HCT116 (cell line): ENCODE data around the gene CILP2.

ENCODE experiments used
- EZH2 ChIP-seq: fragments of 200-600 bp; sonication (generic); IDR thresholded peaks from 2 replicates; pipeline ENCODE4 v1.6.1; 2017; ENCODE audit warnings: antibody characterized with exemption, mixed run types
- POLR2A ChIP-seq: IDR thresholded peaks from 2 replicates; pipeline ENCODE4 v1.7.0; 2011; ENCODE audit warnings: borderline replicate concordance; ENCODE audit not compliant: insufficient read depth, insufficient read length; ENCODE audit errors: extremely low read depth
- POLR2AphosphoS5 ChIP-seq: IDR thresholded peaks from 2 replicates; pipeline ENCODE4 v1.6.1; 2011; ENCODE audit warnings: mild to moderate bottlenecking, low read depth, low read length, moderate library complexity
- RAD21 ChIP-seq: IDR thresholded peaks from 2 replicates; pipeline ENCODE4 v1.6.1; 2012; ENCODE audit warnings: low read depth, mild to moderate bottlenecking
- SIN3A ChIP-seq: IDR thresholded peaks from 2 replicates; pipeline ENCODE4 v1.6.1; 2012; ENCODE audit warnings: low read depth
- TF ChIP-seq, protein P1 (sequence below), 3 experiments: fragments of 200-600 bp in 1 of 3; sonication (generic) in 1 of 3; IDR thresholded peaks in 2 of 3; conservative IDR thresholded peaks in 1 of 3; 2 replicates each; pipeline ENCODE4 v1.5.1; 2012 to 2017; ENCODE audit warnings: low read depth in 2 of 3, low read length in 2 of 3, antibody characterized with exemption in 1 of 3, borderline replicate concordance in 1 of 3, control low read depth in 1 of 3, mild to moderate bottlenecking in 1 of 3, mixed read lengths in 1 of 3, mixed run types in 1 of 3, moderate library complexity in 1 of 3; ENCODE audit not compliant: insufficient read depth in 1 of 3

DNA sequence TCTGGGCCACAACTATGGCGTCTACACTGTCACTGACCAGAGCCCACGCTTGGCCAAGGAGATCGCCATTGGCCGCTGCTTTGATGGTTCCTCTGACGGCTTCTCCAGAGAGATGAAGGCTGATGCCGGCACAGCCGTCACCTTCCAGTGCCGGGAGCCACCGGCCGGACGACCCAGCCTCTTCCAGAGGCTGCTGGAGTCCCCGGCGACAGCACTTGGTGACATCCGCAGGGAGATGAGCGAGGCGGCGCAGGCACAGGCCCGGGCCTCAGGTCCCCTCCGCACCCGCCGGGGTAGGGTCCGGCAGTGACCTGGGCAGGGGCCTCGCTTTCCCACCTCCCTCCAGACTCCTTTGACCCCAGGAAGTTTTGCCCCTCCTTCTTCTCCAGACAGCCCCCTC is 7.6 kb downstream of the CILP2 start:
- TF ChIP-seq, protein P1, sequence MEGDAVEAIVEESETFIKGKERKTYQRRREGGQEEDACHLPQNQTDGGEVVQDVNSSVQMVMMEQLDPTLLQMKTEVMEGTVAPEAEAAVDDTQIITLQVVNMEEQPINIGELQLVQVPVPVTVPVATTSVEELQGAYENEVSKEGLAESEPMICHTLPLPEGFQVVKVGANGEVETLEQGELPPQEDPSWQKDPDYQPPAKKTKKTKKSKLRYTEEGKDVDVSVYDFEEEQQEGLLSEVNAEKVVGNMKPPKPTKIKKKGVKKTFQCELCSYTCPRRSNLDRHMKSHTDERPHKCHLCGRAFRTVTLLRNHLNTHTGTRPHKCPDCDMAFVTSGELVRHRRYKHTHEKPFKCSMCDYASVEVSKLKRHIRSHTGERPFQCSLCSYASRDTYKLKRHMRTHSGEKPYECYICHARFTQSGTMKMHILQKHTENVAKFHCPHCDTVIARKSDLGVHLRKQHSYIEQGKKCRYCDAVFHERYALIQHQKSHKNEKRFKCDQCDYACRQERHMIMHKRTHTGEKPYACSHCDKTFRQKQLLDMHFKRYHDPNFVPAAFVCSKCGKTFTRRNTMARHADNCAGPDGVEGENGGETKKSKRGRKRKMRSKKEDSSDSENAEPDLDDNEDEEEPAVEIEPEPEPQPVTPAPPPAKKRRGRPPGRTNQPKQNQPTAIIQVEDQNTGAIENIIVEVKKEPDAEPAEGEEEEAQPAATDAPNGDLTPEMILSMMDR (IDR thresholded peaks at IDR 0.05 in 2 of 3, conservative IDR thresholded peaks at IDR 0.05 in 1 of 3; ENCODE audit: borderline replicate concordance in 1 of 3, insufficient read depth in 1 of 3, low read depth in 2 of 3, low read length in 2 of 3) = no peak
- TF ChIP-seq RAD21 (no peak), SIN3A (no peak), POLR2A (no peak), EZH2 (no peak), POLR2AphosphoS5 (no peak)
